HCT116 (cell line): ENCODE results near the gene KXD1.

Source experiments
- CTCF ChIP-seq, 3 experiments: fragments of 200-600 bp in 1 of 3; sonication (generic) in 1 of 3; IDR thresholded peaks in 2 of 3; conservative IDR thresholded peaks in 1 of 3; 2 replicates each; pipeline ENCODE4 v1.5.1; 2012 to 2017; ENCODE audit warnings: low read depth in 2 of 3, low read length in 2 of 3, antibody characterized with exemption in 1 of 3, borderline replicate concordance in 1 of 3, control low read depth in 1 of 3, mild to moderate bottlenecking in 1 of 3, mixed read lengths in 1 of 3, mixed run types in 1 of 3, moderate library complexity in 1 of 3; ENCODE audit not compliant: insufficient read depth in 1 of 3
- EZH2 ChIP-seq: fragments of 200-600 bp; sonication (generic); IDR thresholded peaks from 2 replicates; pipeline ENCODE4 v1.6.1; 2017; ENCODE audit warnings: antibody characterized with exemption, mixed run types
- POLR2A ChIP-seq: IDR thresholded peaks from 2 replicates; pipeline ENCODE4 v1.7.0; 2011; ENCODE audit warnings: borderline replicate concordance; ENCODE audit not compliant: insufficient read depth, insufficient read length; ENCODE audit errors: extremely low read depth
- RAD21 ChIP-seq: IDR thresholded peaks from 2 replicates; pipeline ENCODE4 v1.6.1; 2012; ENCODE audit warnings: low read depth, mild to moderate bottlenecking
- YY1 ChIP-seq: IDR thresholded peaks from 2 replicates; pipeline ENCODE4 v1.6.1; 2011; ENCODE audit warnings: low read length, low read depth, moderate library complexity, mild to moderate bottlenecking; ENCODE audit not compliant: insufficient replicate concordance; ENCODE audit errors: extremely low read depth
- TF ChIP-seq, protein P1 (sequence below): IDR thresholded peaks from 2 replicates; pipeline ENCODE4 v1.6.1; 2012
- TF ChIP-seq, protein P2 (sequence below): IDR thresholded peaks from 2 replicates; pipeline ENCODE4 v1.6.1; 2012; ENCODE audit warnings: low read depth

DNA sequence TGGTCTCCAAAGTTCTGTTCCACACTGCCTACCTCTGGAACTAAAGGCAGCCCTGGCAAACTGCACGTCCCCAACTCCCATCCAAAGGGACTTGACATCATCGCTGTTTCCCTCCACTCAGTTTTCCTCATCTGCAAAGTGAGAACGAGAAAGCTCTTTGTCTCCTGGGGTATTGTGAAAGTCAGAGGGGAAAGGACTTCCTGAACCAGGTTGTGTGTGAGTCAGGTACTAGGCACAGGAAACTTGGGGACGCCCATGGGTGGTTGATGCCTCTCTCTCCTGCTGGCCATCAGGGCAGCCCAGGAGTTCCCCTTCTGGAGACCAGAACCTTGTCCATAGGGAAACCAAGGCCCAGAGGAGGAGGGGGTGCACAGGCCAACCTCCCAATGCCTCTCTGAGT, 44.2 kb downstream of the KXD1 start:
- TF ChIP-seq, protein P1, sequence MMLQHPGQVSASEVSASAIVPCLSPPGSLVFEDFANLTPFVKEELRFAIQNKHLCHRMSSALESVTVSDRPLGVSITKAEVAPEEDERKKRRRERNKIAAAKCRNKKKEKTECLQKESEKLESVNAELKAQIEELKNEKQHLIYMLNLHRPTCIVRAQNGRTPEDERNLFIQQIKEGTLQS, result no peak
- TF ChIP-seq POLR2A (no peak), CTCF (IDR thresholded peaks at IDR 0.05 in 2 of 3, conservative IDR thresholded peaks at IDR 0.05 in 1 of 3; ENCODE audit: borderline replicate concordance in 1 of 3, insufficient read depth in 1 of 3, low read depth in 2 of 3, low read length in 2 of 3) (no peak), EZH2 (no peak), RAD21 (no peak), YY1 (no peak)
- TF ChIP-seq, protein P2, sequence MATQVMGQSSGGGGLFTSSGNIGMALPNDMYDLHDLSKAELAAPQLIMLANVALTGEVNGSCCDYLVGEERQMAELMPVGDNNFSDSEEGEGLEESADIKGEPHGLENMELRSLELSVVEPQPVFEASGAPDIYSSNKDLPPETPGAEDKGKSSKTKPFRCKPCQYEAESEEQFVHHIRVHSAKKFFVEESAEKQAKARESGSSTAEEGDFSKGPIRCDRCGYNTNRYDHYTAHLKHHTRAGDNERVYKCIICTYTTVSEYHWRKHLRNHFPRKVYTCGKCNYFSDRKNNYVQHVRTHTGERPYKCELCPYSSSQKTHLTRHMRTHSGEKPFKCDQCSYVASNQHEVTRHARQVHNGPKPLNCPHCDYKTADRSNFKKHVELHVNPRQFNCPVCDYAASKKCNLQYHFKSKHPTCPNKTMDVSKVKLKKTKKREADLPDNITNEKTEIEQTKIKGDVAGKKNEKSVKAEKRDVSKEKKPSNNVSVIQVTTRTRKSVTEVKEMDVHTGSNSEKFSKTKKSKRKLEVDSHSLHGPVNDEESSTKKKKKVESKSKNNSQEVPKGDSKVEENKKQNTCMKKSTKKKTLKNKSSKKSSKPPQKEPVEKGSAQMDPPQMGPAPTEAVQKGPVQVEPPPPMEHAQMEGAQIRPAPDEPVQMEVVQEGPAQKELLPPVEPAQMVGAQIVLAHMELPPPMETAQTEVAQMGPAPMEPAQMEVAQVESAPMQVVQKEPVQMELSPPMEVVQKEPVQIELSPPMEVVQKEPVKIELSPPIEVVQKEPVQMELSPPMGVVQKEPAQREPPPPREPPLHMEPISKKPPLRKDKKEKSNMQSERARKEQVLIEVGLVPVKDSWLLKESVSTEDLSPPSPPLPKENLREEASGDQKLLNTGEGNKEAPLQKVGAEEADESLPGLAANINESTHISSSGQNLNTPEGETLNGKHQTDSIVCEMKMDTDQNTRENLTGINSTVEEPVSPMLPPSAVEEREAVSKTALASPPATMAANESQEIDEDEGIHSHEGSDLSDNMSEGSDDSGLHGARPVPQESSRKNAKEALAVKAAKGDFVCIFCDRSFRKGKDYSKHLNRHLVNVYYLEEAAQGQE, result no peak
